ENCODE results near the gene ERAL1. TPM values are rescaled to one million over a fixed set of nuclear protein-coding genes. Genes with fewer than 3 reads are reported as not detected.
A peak's percentile ranks its signal among the peaks of the same experiment; 100 is the strongest.

Gene ERAL1
- total RNA-seq, 1 donor from 2014 or later = 51.1 TPM

GRCh38 chr17:28855336-28855679 is 492 bp downstream of the ERAL1 start:
- H3K4me1 Mint-ChIP-seq (ENCODE audit: unreplicated experiment) = no peaks in the 10 kb centered on the region
- H3K27me3 Mint-ChIP-seq = no peaks in the 10 kb centered on the region
- H3K36me3 Mint-ChIP-seq = peaks cover 8% of the 10 kb centered on the region
- H3K9me3 Mint-ChIP-seq = no peaks in the 10 kb centered on the region
- DNase-seq (ENCODE audit: extremely low spot score, unreplicated experiment) = no peak
- no peak for TF ChIP-seq CTCF (conservative IDR thresholded peaks at IDR 0.05)
- peak overlapping the region; percentile 94 for H3K4me3 Mint-ChIP-seq
- peak overlapping the region; percentile 76 for H3K27ac Mint-ChIP-seq

- H3K4me1 Mint-ChIP-seq (ENCODE audit: unreplicated experiment) = no peaks in the 10 kb centered on the region
- peak overlapping the region; percentile 94 for H3K4me3 Mint-ChIP-seq
- TF ChIP-seq CTCF (conservative IDR thresholded peaks at IDR 0.05) = no peak
- no peak for DNase-seq (ENCODE audit: extremely low spot score, unreplicated experiment)
- peaks cover 8% of the 10 kb centered on the region for H3K36me3 Mint-ChIP-seq
- H3K27me3 Mint-ChIP-seq = no peaks in the 10 kb centered on the region
- no peaks in the 10 kb centered on the region for H3K9me3 Mint-ChIP-seq
- H3K27ac Mint-ChIP-seq = no peak overlapping the region
Measured at GRCh38 chr17:28856028-28856574, 1.3 kb downstream of the ERAL1 start.

GRCh38 chr17:28857905-28858800 is 3.3 kb downstream of the ERAL1 start:
- no peak for DNase-seq (ENCODE audit: extremely low spot score, unreplicated experiment)
- no peak for TF ChIP-seq CTCF (conservative IDR thresholded peaks at IDR 0.05)
- no peaks in the 10 kb centered on the region for H3K9me3 Mint-ChIP-seq
- H3K36me3 Mint-ChIP-seq = peaks cover 11% of the 10 kb centered on the region
- no peak overlapping the region for H3K27ac Mint-ChIP-seq
- no peaks in the 10 kb centered on the region for H3K4me1 Mint-ChIP-seq (ENCODE audit: unreplicated experiment)
- H3K27me3 Mint-ChIP-seq = no peaks in the 10 kb centered on the region
- peak overlapping the region; percentile 63 for H3K4me3 Mint-ChIP-seq

GRCh38 chr17:28858801-28859355 is 4.1 kb downstream of the ERAL1 start:
- Mint-ChIP-seq H3K27me3 (no peaks in the 10 kb centered on the region), H3K27ac (no peak overlapping the region), H3K4me3 (no peak overlapping the region), H3K36me3 (peaks cover 11% of the 10 kb centered on the region), H3K4me1 (ENCODE audit: unreplicated experiment) (no peaks in the 10 kb centered on the region), H3K9me3 (no peaks in the 10 kb centered on the region)
- TF ChIP-seq CTCF (conservative IDR thresholded peaks at IDR 0.05) = no peak
- DNase-seq (ENCODE audit: extremely low spot score, unreplicated experiment) = no peak

- Mint-ChIP-seq H3K4me1 (ENCODE audit: unreplicated experiment) (no peaks in the 10 kb centered on the region), H3K27me3 (no peaks in the 10 kb centered on the region), H3K4me3 (no peak overlapping the region), H3K27ac (no peak overlapping the region), H3K9me3 (no peaks in the 10 kb centered on the region), H3K36me3 (peaks cover 11% of the 10 kb centered on the region)
- no peak for TF ChIP-seq CTCF (conservative IDR thresholded peaks at IDR 0.05)
- DNase-seq (ENCODE audit: extremely low spot score, unreplicated experiment) = no peak
Measured at GRCh38 chr17:28860363-28860808, 5.6 kb downstream of the ERAL1 start.
